GM21528 (cell line): ENCODE data around the gene SLC9A3.

Source experiments
- ATAC-seq: cut with Tn5 transposase; IDR thresholded peaks from one replicate; pipeline ENCODE4 v1.9.1; 2021; ENCODE audit warnings: mild to moderate bottlenecking, moderate library complexity; ENCODE audit not compliant: unreplicated experiment, low FRiP score

The SLC9A3 gene

GRCh38 chr5:539469-540070 lies 15.3 kb upstream of the SLC9A3 start:
- ATAC-seq, result no peak

- no peak for ATAC-seq
Observed at GRCh38 chr5:538801-539468, 14.7 kb upstream of the SLC9A3 start.

DNA sequence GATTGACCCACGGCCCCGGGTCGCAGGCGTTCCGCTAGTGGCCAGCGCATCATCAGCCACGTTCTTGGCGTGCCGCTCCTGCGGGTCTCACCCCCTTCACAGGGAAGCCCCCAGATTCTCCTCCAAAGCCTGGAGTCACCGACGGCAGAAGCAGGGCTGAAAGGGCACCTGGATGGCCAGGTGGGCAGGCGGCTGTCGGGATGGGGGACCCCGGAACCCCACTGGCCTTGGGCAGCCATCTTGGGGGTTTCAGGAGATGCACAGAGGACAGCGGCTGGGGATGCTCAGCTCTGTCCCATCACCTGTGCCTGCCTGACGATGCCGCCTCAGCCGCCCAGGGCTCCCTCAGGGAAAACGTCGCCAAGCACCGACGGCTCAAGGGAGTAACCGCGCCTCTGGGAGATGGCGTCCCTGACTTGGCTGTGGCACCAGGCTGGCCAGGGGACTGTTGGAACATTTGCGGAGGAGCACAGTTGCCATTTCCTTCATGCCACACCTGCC lies 14.1 kb upstream of the SLC9A3 start:
- ATAC-seq, result no peak

DNA sequence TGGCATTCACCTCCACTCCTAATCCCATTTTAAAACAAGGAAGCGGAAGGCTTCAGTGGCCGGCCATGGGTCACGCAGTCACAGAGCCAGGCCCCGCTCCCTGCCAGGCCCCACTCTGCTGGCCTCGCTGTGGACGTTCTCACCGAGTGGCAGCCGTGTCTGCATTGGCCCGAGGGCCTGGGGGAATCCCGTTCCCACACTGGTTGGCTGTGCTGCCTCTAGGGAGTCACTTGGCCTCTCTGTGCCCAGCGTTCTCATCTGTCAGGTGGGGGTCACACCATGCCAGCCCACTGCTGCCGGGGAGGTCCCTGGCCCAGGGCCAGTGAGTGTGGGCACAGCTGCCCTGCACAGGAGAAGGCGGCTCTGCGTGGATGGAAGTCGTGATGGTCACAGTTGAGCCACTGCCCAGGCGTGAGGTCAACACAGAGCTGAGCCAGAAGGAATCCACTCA lies 13.4 kb upstream of the SLC9A3 start:
- ATAC-seq, result no peak

DNA sequence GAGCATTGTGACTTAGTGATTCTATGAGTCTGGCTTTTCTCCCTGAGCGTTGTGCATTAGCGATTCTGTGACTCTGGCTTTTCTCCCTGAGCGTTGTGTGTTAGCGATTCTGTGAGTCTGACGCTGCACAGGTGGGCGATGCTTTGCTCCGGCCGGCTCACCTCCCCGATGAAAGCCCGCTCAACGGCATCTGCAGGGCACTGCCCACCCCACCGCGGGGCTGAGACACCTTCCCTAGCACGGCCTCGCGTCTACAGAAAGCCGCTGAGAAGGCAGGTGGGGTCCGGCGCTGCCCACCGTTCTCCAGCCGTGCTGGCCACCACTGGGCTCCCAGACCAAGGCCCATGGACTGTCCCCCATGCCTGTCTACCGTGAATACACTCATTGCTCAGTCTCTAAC lies 12.8 kb upstream of the SLC9A3 start:
- ATAC-seq, result no peak

- ATAC-seq, result no peak
Observed at GRCh38 chr5:535846-536698, 11.8 kb upstream of the SLC9A3 start.

DNA sequence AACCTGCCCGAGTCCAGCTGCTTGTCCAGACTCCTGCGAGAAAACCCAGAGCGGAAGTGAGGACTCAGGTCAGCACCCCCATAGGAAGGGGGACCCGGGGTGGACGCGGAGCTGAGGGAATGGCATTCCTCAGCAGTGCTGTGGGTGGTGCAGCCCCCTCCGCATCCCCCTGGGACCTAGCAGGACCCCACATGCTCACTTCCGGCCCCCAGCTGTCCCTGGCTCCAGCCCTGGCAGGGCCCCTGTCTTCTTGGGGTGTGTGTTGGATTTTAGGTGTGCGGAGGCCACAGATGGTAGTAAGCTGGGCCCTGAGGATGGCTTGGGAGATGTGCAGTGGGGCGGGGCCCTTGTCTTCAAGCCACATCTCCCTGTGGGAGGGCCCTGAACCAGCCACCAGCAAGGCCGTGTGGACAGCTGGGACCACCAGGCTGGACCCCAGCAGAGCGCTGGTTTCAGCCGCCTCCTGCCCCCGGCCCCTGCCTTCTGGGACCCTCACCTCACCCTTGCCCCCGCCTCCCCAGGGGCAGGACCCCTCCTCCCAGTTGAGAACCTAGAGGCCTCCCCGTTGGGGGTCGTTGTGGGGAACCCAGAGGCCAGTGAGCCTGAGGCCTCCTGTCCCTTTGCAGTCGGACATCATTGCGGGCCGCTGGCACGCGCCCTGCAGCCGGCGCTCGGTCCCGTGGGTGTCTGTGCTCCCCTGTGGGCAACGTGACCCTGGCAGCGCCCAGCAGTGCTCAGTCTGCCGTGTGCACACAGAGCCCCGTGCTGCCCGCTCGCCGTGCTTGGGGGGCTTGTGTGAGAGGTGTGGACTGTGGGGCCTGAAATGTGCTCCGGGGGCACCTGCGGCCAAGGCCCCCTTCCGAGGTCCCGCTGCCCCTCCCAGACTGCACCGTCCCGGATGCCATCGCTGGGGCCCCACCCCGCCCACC lies 10.8 kb upstream of the SLC9A3 start:
- no peak for ATAC-seq

GRCh38 chr5:533955-534742 lies 9.9 kb upstream of the SLC9A3 start:
- ATAC-seq, result no peak

DNA sequence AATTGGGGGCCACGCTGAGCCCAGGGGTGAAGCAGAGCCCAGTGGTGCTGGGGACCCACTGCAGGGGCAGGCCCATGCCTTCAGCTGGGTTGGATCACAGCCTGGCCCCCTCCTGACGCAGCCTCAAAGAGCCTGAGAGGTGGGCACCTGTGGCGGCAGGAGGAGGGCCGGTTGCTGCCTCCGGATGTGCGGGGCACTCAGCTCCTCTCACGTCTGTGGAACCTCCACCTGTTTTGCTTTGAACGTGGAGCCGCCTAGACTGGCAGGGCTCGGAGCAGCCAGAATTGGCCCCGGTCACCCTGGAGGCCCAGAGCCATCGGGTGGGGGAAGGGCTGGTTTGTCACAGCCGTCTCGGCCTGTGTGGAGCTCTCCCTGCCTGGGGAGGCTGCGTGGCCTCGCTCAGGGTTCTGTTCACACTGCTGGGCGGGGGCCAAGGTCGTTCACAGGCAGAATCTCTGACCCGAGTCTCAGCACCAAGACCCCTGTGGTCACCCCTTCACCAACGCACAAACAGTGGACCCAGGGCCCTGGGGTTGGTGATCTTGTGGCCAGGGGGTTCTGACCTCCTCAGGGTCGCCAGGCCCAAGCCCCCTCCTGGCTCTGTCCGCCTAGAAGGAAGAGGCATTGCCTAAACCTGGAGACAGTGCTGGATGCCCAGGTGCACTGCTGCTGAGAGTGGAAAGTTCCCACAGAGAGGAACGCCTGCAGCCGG lies 9.2 kb upstream of the SLC9A3 start:
- no peak for ATAC-seq

GRCh38 chr5:532521-533242 lies 8.4 kb upstream of the SLC9A3 start:
- ATAC-seq, result no peak

DNA sequence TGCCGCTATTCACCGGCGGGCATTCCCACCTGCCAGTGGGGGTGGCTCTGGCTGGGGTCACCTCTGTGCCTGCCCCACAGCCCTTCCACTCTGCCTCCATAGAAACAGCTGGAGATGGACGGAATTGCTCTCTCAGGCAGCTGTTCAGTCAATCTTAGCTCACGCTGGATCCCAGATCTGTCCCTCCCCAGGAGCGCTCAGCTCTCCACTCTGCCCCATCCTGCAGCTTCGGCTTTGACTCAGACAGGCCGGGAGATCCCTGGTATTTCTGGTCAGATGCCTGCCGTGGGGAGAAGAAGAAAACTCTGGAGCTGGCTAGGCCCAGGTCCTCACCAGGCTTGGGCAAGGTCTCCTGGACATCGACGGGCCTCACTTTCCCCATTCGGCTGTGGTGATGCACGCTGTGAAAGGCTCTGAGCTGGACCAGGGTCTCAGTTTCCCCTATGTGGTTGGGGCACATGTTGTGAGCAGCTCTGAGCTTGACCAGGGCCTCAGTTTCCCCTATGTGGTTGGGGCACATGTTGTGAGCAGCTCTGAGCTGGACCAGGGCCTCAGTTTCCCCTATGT lies 7.6 kb upstream of the SLC9A3 start:
- ATAC-seq, result no peak

DNA sequence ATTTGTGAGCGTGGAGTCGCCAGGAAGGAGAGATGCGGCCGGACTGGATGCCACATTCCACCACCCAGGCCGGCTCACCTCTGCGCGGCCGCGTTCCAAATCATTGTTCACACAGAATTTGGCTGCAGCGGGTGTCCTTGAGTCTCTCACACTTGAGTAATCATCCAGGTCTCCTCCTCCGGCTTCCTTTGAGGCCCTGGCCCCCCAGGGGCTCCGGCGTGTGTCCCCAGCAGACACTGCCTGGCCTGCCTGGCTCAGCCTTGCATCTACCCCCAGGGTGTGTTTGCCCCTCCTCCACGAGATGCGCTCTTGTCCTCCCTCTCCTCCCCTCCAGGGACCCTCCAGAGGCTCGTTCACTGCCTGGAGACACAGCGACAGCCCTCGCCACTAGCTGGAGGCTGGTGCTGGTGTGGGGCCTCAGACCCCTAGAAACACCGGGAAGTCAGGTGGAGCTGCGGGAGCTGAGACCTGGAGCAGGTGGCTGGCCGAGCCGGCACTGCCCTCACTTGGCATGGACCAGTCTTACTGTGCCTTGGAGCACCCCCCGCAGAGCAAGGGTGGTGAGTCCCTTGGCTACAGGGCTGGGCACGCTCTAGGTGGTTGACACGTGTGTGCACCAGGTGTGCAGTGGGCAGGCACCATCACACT lies 7.0 kb upstream of the SLC9A3 start:
- ATAC-seq, result no peak

GRCh38 chr5:530001-530955 lies 6.0 kb upstream of the SLC9A3 start:
- no peak for ATAC-seq

- ATAC-seq, result no peak
Observed at GRCh38 chr5:528629-529511, 4.6 kb upstream of the SLC9A3 start.
